Kidney (tissue), 14 donors: ENCODE measurements around the gene LRRC32. TPM values are rescaled to one million over a fixed set of nuclear protein-coding genes. Genes with fewer than 3 reads are reported as not detected.

Experiments used
- DNase-seq, 5 donors: peaks; one replicate each; pipeline ENCODE4 v3.0.0-alpha.2; 2013 to 2020
- FAIRE-seq: peaks from 2 replicates; lab custom pipeline; 2012; peaks lifted over from hg19 to GRCh38; lab: Jason Lieb, UNC
- H3K27ac ChIP-seq, 2 donors: one replicate each; pipeline ENCODE4 v1.7.0; 2013; ENCODE audit warnings: low read depth in 2 of 2, low read length in 2 of 2, inconsistent platforms in 1 of 2
- H3K27me3 ChIP-seq: one replicate; pipeline ENCODE4 v1.7.1; 2013; ENCODE audit warnings: low read length, inconsistent platforms; ENCODE audit not compliant: control insufficient read depth, insufficient read depth
- H3K36me3 ChIP-seq, 3 donors: one replicate each; pipeline versions ENCODE4 v1.7.0 to v1.7.1; 2013; ENCODE audit warnings: low read length in 3 of 3, control low read depth in 1 of 3, inconsistent platforms in 1 of 3; ENCODE audit not compliant: insufficient read depth in 3 of 3, control insufficient read depth in 2 of 3
- H3K4me1 ChIP-seq, 3 donors: one replicate each; pipeline versions ENCODE4 v1.7.0 to v1.7.1; 2013; ENCODE audit warnings: low read length in 3 of 3, inconsistent platforms in 1 of 3, low read depth in 1 of 3; ENCODE audit not compliant: control insufficient read depth in 2 of 3, insufficient read depth in 2 of 3
- H3K4me3 ChIP-seq, 3 donors: one replicate each; pipeline versions ENCODE4 v1.7.0 to v1.8.1; 2013; ENCODE audit warnings: low read length in 3 of 3, control low read depth in 1 of 3, inconsistent platforms in 1 of 3
- H3K9ac ChIP-seq, 3 donors: one replicate each; pipeline versions ENCODE4 v1.7.0 to v1.7.1; 2013; ENCODE audit warnings: low read length in 3 of 3, control low read depth in 1 of 3, inconsistent platforms in 1 of 3
- H3K9me3 ChIP-seq, 3 donors: one replicate each; pipeline versions ENCODE4 v1.7.0 to v1.7.1; 2013; ENCODE audit warnings: low read length in 3 of 3, control low read depth in 1 of 3, inconsistent platforms in 1 of 3; ENCODE audit not compliant: control insufficient read depth in 2 of 3, insufficient read depth in 1 of 3
- intact Hi-C: fragments of 100-400 bp; cut with DNase I; formaldehyde crosslinking; loops from one replicate; pipeline ENCODE4 v1.11.1; 2022
- polyA plus RNA-seq: library from polyadenylated mRNA; stranded (reverse); fragments of 350-450 nt; fragmentation: Illumina TruSeq; extraction: RNeasy Lipid Tissue Mini Kit (QIAGEN cat#74804); gene quantifications from one replicate; pipeline ENCODE4 v1.2.3, GENCODE V29; 2014; ENCODE audit warnings: low read depth, low replicate concordance; ENCODE audit not compliant: insufficient read depth
- total RNA-seq: library from RNA; stranded (reverse); fragmentation: NEBNext Ultra II Directional; extraction: Animal tissue kit (Norgen Biotek cat#: 25700); gene quantifications from one replicate; pipeline ENCODE4 v1.2.1, GENCODE V29; 2021
- TF ChIP-seq, protein P1 (sequence below): IDR thresholded peaks from 3 replicates; pipeline ENCODE4 v1.5.1; 2012; ENCODE audit warnings: mild to moderate bottlenecking, moderate library complexity, borderline replicate concordance; ENCODE audit not compliant: insufficient read depth; ENCODE audit errors: extremely low read depth
- donor health status: control.
- donor health status: control.
- donor health status: control.
- donor health status: control.
- donor health status: control.
- donor health status: DM: yes; HTN: yes; CAD: no.
- donor health status: Normal renal cell carcinoma (clear cell type).

LRRC32 gene
- total and polyA plus RNA-seq, 2 donors from 2014 or later, result 105 to 136 TPM

DNA sequence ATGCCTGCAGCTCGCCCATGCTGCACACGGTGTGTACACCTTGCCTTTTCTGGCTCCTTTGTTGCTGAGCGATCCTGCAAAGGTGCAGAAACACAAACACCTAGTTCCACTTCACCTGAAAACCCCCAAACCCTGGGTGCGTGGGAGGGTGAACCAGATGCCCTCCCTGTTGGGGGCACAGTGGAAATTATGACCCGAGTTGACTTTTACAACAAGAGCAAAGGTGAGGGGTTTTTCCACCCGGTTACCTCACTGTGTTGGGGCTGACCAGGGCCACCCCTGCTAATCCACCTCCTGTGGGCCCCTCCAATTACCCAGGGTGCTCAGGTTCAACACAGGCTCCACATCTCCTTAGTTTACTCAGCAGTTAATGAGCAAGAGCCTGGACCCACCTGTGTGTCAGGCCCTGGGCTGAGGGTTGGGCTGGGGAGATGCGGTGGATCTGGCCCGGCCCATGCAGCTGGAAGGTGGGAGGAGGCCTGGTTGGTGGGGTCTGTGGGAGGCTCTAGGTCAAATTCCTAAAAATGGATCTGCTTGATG lies 42.1 kb downstream of the LRRC32 start:
- no peak for DNase-seq
- intact Hi-C loops, result no loop called here
- FAIRE-seq, result no peak
- Histone ChIP-seq H3K36me3 (no peaks in the 10 kb centered on the region), H3K27ac (peak overlapping the region; percentile 3 to 89), H3K9me3 (peaks cover 0 to 8% (median 0%) of the 10 kb centered on the region in 3 donors), H3K4me3 (no peak overlapping the region), H3K4me1 (peaks cover 0 to 6% (median 5%) of the 10 kb centered on the region in 3 donors), H3K9ac (no peak overlapping the region), H3K27me3 (no peaks in the 10 kb centered on the region)
- TF ChIP-seq, protein P1, sequence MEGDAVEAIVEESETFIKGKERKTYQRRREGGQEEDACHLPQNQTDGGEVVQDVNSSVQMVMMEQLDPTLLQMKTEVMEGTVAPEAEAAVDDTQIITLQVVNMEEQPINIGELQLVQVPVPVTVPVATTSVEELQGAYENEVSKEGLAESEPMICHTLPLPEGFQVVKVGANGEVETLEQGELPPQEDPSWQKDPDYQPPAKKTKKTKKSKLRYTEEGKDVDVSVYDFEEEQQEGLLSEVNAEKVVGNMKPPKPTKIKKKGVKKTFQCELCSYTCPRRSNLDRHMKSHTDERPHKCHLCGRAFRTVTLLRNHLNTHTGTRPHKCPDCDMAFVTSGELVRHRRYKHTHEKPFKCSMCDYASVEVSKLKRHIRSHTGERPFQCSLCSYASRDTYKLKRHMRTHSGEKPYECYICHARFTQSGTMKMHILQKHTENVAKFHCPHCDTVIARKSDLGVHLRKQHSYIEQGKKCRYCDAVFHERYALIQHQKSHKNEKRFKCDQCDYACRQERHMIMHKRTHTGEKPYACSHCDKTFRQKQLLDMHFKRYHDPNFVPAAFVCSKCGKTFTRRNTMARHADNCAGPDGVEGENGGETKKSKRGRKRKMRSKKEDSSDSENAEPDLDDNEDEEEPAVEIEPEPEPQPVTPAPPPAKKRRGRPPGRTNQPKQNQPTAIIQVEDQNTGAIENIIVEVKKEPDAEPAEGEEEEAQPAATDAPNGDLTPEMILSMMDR, result no peak

- TF ChIP-seq, protein P1, result no peak
- DNase-seq (no peak), FAIRE-seq (no peak)
- Histone ChIP-seq H3K36me3 (no peaks in the 10 kb centered on the region), H3K9ac (no peak overlapping the region), H3K4me1 (peaks cover 0 to 6% (median 5%) of the 10 kb centered on the region in 3 donors), H3K4me3 (no peak overlapping the region), H3K27ac (no peak overlapping the region), H3K27me3 (no peaks in the 10 kb centered on the region), H3K9me3 (peaks cover 0 to 8% (median 0%) of the 10 kb centered on the region in 3 donors)
- intact Hi-C loops, result no loop called here
These were observed 42.9 kb downstream of the LRRC32 start for GRCh38 chr11:76627606-76628005.

DNA sequence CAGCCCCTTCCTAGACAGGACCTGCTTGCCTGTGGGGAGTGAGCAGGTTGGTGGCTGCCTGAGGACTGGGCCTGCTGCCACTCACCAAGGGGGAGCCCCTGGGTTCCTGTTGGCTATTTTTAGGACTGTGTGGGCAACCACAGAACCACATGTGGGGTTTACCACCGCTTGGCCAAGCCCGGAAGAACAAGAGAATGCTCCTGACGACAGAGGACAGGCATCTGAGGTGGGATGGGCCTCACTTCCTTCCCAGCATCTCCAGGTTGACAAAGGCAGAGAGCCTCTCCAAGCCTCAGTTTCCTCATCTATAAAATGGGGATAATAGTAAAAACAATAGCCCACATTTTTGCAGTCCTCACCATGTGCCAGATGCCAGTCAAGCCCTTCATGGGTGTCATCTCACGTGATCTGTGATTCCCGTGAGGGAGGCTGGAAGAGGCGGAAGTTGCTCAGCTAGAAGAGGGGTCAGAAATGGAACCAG lies 43.6 kb downstream of the LRRC32 start:
- no peak for FAIRE-seq
- no peak overlapping the region for H3K27ac ChIP-seq

More for the DNA sequence above, 43.6 kb downstream of the LRRC32 start:
- no peak for DNase-seq
- TF ChIP-seq, protein P1, result no peak
- Histone ChIP-seq H3K9ac (no peak overlapping the region), H3K4me1 (peaks cover 0 to 6% (median 5%) of the 10 kb centered on the region in 3 donors), H3K9me3 (peaks cover 0 to 8% (median 0%) of the 10 kb centered on the region in 3 donors), H3K27me3 (no peaks in the 10 kb centered on the region), H3K4me3 (no peak overlapping the region), H3K36me3 (no peaks in the 10 kb centered on the region)
- intact Hi-C loops, result no loop called here
